Measurements from ENCODE around the gene CDH23. TPM values are rescaled to one million over a fixed set of nuclear protein-coding genes. Genes with fewer than 3 reads are reported as not detected.

Gene CDH23
- total and polyA plus RNA-seq, 2 experiments from 2014 or later, result 0.08 TPM; not detected in 1

DNA sequence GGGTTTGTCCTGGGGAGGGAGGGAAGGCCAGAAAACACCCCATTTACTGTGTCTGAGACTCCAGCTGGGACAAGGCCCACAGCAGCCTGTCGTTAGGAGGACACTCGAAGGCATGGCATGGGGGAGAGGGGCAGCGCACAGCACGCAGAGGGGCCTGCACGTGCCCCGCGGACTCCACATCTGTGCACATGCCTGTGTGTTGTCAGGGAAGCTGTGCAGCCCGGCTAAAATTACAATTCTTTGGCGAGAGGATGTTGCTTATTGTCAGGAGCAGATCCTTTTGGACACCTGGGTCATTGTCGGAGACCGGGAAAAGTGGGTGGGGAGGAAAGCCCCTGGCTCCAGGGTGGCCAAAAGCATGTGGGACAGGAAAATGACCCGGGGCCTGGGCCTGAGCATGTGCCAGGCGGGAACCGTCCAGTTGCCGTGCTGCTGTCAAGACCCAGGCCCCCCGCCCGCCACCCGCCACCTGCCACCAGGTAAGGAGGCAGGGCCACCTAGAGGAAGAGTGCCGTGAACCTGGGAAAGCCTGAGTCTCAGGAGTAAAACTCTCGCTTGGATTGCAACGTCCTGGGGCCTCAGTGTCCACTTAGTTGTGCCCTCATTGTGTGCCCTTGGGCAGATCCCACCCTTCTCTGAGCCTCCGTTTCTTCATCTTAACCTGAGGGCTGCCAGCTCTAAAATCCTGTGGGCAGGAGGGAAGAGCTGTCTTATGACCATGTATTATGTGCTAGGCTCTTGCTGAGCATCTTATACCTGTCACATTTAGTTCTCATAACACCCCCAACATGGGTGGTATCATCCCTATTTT, 369.4 kb downstream of the CDH23 start:
- in situ Hi-C loops (cut with MboI), result no loop called here
- H3K9me3 ChIP-seq (ENCODE audit: low read depth), result no peaks in the 10 kb centered on the region
- no peak overlapping the region for H3K4me3 ChIP-seq
- DNase-seq, result no peak
- no peaks in the 10 kb centered on the region for H4K20me1 ChIP-seq (ENCODE audit: insufficient read depth)
- H3K9me2 ChIP-seq (ENCODE audit: insufficient read depth), result no peaks in the 10 kb centered on the region
- H3K27ac ChIP-seq, result peak overlapping the region; percentile 98
- TF ChIP-seq EZH2 (IDR thresholded peaks at IDR 0.05; ENCODE audit: insufficient read depth, poor library complexity, severe bottlenecking) (no peak), EZH2phosphoT487 (IDR thresholded peaks at IDR 0.05; ENCODE audit: insufficient read depth, low read depth) (no peak)
- H3F3A ChIP-seq (ENCODE audit: insufficient read depth), result peaks cover 52% of the 10 kb centered on the region
- H3K36me3 ChIP-seq (ENCODE audit: low read depth), result no peaks in the 10 kb centered on the region
- no peaks in the 10 kb centered on the region for H3K27me3 ChIP-seq (replicated peaks; ENCODE audit: insufficient read depth)
- H2AFZ ChIP-seq, result no peak overlapping the region
- H3K9ac ChIP-seq, result 0 out of 2 replicates have a peak overlapping the region, but pooled peaks have one; percentile 2
- H3K4me2 ChIP-seq (ENCODE audit: unreplicated experiment), result peak overlapping the region; percentile 10
- H3K79me2 ChIP-seq (ENCODE audit: insufficient read depth), result peaks cover 20% of the 10 kb centered on the region; the same call in 1 of the 2 replicates
- 82 to 84% methylated on average over 22 of the region's 22 CpGs for WGBS, 2 experiments (ENCODE audit: low coverage in 1 of 2, low lambda C conversion rate in 2 of 2, missing lambda C conversion rate in 2 of 2)
- H3K4me1 ChIP-seq (ENCODE audit: insufficient read depth), result peaks cover 79% of the 10 kb centered on the region

DNA sequence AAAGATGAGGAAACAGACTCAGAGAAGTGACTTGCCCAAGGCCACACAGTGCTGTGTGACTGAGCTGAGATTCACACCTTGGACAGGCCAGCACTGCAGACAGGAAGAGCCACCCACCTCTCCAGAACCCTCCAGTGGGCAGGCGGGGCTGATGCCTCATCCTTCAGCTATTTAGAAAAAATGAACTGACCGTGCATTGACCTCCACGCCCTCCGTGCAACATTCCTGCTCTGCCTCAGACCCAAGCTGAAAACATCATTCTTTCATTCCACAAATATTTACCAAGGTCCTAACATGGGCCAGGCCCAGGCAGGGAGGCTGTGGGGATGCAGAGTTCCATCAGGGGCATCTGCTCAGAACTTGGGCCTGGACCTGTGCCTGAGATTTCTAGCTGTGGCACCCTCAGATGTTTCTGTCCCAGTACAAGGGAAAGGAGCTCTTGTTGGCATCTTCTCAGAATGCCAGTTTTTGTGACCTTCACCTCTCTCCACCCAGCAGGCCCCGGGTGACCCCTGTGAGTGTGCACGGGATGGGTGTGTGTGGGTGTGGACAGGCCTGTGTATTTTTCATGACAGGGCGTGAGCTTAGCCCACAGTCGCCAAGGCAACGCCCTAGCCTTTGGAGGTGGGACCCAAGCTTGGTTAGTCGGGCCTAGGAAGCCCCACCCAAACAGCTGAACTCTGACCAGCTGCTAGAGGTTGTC, 370.1 kb downstream of the CDH23 start:
- peaks cover 58% of the 10 kb centered on the region for H3F3A ChIP-seq (ENCODE audit: insufficient read depth)
- H3K4me2 ChIP-seq (ENCODE audit: unreplicated experiment), result peak overlapping the region; percentile 70
- peak overlapping the region; percentile 98 for H3K27ac ChIP-seq
- H2AFZ ChIP-seq, result no peak overlapping the region
- H3K79me2 ChIP-seq (ENCODE audit: insufficient read depth), result peaks cover 27% of the 10 kb centered on the region; the same call in 1 of the 2 replicates
- H4K20me1 ChIP-seq (ENCODE audit: insufficient read depth), result no peaks in the 10 kb centered on the region
- no peaks in the 10 kb centered on the region for H3K36me3 ChIP-seq (ENCODE audit: low read depth)
- 0 to 2% methylated on average over 10 of the region's 10 CpGs for WGBS, 2 experiments (ENCODE audit: low coverage in 1 of 2, low lambda C conversion rate in 2 of 2, missing lambda C conversion rate in 2 of 2)
- peak overlapping the region; percentile 80 for H3K9ac ChIP-seq
- no peaks in the 10 kb centered on the region for H3K9me3 ChIP-seq (ENCODE audit: low read depth)
- H3K4me3 ChIP-seq, result peak overlapping the region; percentile 23; the same call in 1 of the 2 replicates
- DNase-seq, result peak; percentile 96
- in situ Hi-C loops (cut with MboI), result no loop called here
- H3K4me1 ChIP-seq (ENCODE audit: insufficient read depth), result peaks cover 87% of the 10 kb centered on the region
- TF ChIP-seq EZH2 (IDR thresholded peaks at IDR 0.05; ENCODE audit: insufficient read depth, poor library complexity, severe bottlenecking) (no peak), EZH2phosphoT487 (IDR thresholded peaks at IDR 0.05; ENCODE audit: insufficient read depth, low read depth) (no peak)
- no peaks in the 10 kb centered on the region for H3K9me2 ChIP-seq (ENCODE audit: insufficient read depth)
- H3K27me3 ChIP-seq (replicated peaks; ENCODE audit: insufficient read depth), result no peaks in the 10 kb centered on the region

DNA sequence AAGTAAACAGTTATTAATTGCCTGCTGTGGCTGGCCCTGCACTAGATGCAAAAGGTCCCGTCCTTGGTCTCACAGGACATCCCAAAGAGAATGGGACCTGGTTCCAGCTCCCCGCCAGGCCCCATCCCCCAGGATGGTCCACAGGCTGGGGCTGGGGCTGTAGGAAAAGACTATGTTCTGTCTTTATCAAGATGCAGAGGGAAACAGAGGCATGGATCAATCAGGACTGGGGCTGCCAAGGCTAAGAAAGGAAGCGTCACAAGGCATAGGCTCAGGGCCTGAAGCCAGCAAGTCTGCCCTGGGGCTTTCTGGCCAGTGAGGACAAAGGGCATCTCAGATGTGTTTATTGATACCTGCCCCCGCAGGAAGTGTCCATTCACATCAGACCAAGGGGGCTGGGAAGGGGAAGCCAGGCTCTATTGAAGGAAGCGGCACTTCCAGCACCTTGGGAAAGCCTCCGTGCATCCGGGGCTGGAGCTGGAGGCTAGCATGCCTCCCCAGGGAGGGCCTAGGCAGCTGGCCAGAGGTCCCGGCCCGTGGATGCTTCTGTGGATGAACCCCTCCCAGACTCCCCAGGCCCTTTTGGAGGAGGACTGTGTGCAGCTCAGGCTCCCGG, 370.8 kb downstream of the CDH23 start:
- 21% methylated on average over 10 of the region's 10 CpGs for WGBS, 2 experiments (ENCODE audit: low coverage in 1 of 2, low lambda C conversion rate in 2 of 2, missing lambda C conversion rate in 2 of 2)
- no peak for TF ChIP-seq EZH2 (IDR thresholded peaks at IDR 0.05; ENCODE audit: insufficient read depth, poor library complexity, severe bottlenecking)
- no peak for TF ChIP-seq EZH2phosphoT487 (IDR thresholded peaks at IDR 0.05; ENCODE audit: insufficient read depth, low read depth)
- peaks cover 89% of the 10 kb centered on the region for H3K4me1 ChIP-seq (ENCODE audit: insufficient read depth)
- H3K79me2 ChIP-seq (ENCODE audit: insufficient read depth), result peaks cover 32% of the 10 kb centered on the region; the same call in 1 of the 2 replicates
- H3K9me3 ChIP-seq (ENCODE audit: low read depth), result no peaks in the 10 kb centered on the region
- peak overlapping the region; percentile 70 for H3K4me2 ChIP-seq (ENCODE audit: unreplicated experiment)
- no peaks in the 10 kb centered on the region for H4K20me1 ChIP-seq (ENCODE audit: insufficient read depth)
- in situ Hi-C loops (cut with MboI), result no loop called here
- no peaks in the 10 kb centered on the region for H3K36me3 ChIP-seq (ENCODE audit: low read depth)
- no peak overlapping the region for H2AFZ ChIP-seq
- peak overlapping the region; percentile 23; the same call in 1 of the 2 replicates for H3K4me3 ChIP-seq
- peak overlapping the region; percentile 80 for H3K9ac ChIP-seq
- peak; percentile 54 for DNase-seq
- no peaks in the 10 kb centered on the region for H3K27me3 ChIP-seq (replicated peaks; ENCODE audit: insufficient read depth)
- peaks cover 57% of the 10 kb centered on the region for H3F3A ChIP-seq (ENCODE audit: insufficient read depth)
- peak overlapping the region; percentile 98 for H3K27ac ChIP-seq
- no peaks in the 10 kb centered on the region for H3K9me2 ChIP-seq (ENCODE audit: insufficient read depth)

DNA sequence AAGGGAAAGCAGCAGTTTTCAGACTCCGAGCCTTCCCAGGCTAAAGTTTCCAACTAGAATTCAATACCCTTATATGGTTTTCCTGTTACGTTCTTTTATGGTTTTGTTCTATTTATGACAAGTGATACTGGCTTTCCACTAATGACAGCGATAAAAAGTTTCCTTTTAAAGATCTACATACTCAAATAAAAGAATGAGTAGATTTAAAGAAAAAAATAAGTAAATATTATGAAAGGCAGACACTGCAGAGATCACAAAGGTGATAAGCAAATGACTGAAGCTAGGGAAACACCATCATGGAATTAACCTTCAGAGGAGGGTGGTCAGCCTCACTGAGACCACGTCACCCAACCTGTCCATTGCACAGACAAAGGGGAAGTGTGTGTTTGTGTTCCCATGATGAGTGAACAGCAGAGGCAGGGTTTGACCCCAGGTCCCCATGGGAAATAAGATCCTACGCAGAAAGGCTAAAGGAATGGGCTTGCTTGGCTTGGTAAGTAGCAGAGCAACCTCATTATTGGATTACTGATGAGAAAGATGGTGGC, 372.6 kb downstream of the CDH23 start:
- Histone ChIP-seq H3K27me3 (replicated peaks; ENCODE audit: insufficient read depth) (no peaks in the 10 kb centered on the region), H3K36me3 (ENCODE audit: low read depth) (no peaks in the 10 kb centered on the region), H3F3A (ENCODE audit: insufficient read depth) (peaks cover 39% of the 10 kb centered on the region), H3K4me2 (ENCODE audit: unreplicated experiment) (peak overlapping the region; percentile 85), H3K9me2 (ENCODE audit: insufficient read depth) (no peaks in the 10 kb centered on the region), H3K4me3 (peak overlapping the region; percentile 60), H3K9ac (peak overlapping the region; percentile 78), H3K27ac (peak overlapping the region; percentile 98), H2AFZ (peak overlapping the region; percentile 19; the same call in 1 of the 2 replicates), H3K79me2 (ENCODE audit: insufficient read depth) (peaks cover 35% of the 10 kb centered on the region; the same call in 1 of the 2 replicates), H4K20me1 (ENCODE audit: insufficient read depth) (no peaks in the 10 kb centered on the region), H3K9me3 (ENCODE audit: low read depth) (no peaks in the 10 kb centered on the region), H3K4me1 (ENCODE audit: insufficient read depth) (peaks cover 73% of the 10 kb centered on the region)
- in situ Hi-C loops (cut with MboI), result no loop called here
- TF ChIP-seq EZH2 (IDR thresholded peaks at IDR 0.05; ENCODE audit: insufficient read depth, poor library complexity, severe bottlenecking) (no peak), EZH2phosphoT487 (IDR thresholded peaks at IDR 0.05; ENCODE audit: insufficient read depth, low read depth) (no peak)
- peak; percentile 58 for DNase-seq
- WGBS, 2 experiments (ENCODE audit: low coverage in 1 of 2, low lambda C conversion rate in 2 of 2, missing lambda C conversion rate in 2 of 2), result 32 to 35% methylated on average over 5 of the region's 5 CpGs

Data from GM23248 (cell line).